DND-41 (cell line): ENCODE results near the gene CEACAM8.

Experiments
- ATAC-seq: fragments of 200-7000 bp; cut with Tn5 transposase; 3 replicates; pipeline ENCODE4 v1.9.1; 2021; ENCODE audit warnings: low read depth; ENCODE audit not compliant: insufficient read depth
- DNase-seq: peaks from one replicate; pipeline ENCODE4 v3.0.0-alpha.2; 2020
- H2AFZ ChIP-seq: 2 replicates; pipeline ENCODE4 v1.6.0; 2012; ENCODE audit warnings: low read depth, low read length
- H3K27ac ChIP-seq: 2 replicates; pipeline ENCODE4 v1.5.1; 2012; ENCODE audit warnings: low read length, inconsistent platforms
- H3K27me3 ChIP-seq: fragments of 200-600 bp; sonication (generic); 2 replicates; pipeline ENCODE4 v1.6.0; 2012; ENCODE audit warnings: low read length, mild to moderate bottlenecking, inconsistent platforms; ENCODE audit not compliant: insufficient read depth, poor library complexity
- H3K36me3 ChIP-seq: 2 replicates; pipeline ENCODE4 v1.5.1; 2012; ENCODE audit warnings: low read length, inconsistent platforms; ENCODE audit not compliant: insufficient read depth
- H3K4me1 ChIP-seq: 2 replicates; pipeline ENCODE4 v1.5.1; 2012; ENCODE audit warnings: mild to moderate bottlenecking, low read length; ENCODE audit not compliant: insufficient read depth
- H3K4me2 ChIP-seq: 2 replicates; pipeline ENCODE4 v1.6.0; 2012; ENCODE audit warnings: mild to moderate bottlenecking, moderate library complexity, low read length, inconsistent platforms; ENCODE audit not compliant: insufficient read depth
- H3K4me3 ChIP-seq, 2 experiments: fragments of 200-600 bp in 1 of 2; shearing (Covaris generic) in 1 of 2; 2 replicates each; pipeline ENCODE4 v1.5.1; 2012 to 2016; ENCODE audit warnings: inconsistent platforms in 2 of 2, low read length in 2 of 2, mild to moderate bottlenecking in 2 of 2, low read depth in 1 of 2, moderate library complexity in 1 of 2
- H3K79me2 ChIP-seq: 2 replicates; pipeline ENCODE4 v1.6.0; 2012; ENCODE audit warnings: low read length, inconsistent platforms; ENCODE audit not compliant: insufficient read depth
- H3K9ac ChIP-seq: 2 replicates; pipeline ENCODE4 v1.6.0; 2012; ENCODE audit warnings: low read depth, mild to moderate bottlenecking, inconsistent platforms, low read length, moderate library complexity
- H3K9me3 ChIP-seq: 2 replicates; pipeline ENCODE4 v1.5.1; 2012; ENCODE audit warnings: low read length, moderate library complexity, mild to moderate bottlenecking, inconsistent platforms; ENCODE audit not compliant: insufficient read depth, severe bottlenecking
- H4K20me1 ChIP-seq: 2 replicates; pipeline ENCODE4 v1.6.0; 2012; ENCODE audit warnings: low read length; ENCODE audit not compliant: insufficient read depth
- EZH2 ChIP-seq: IDR thresholded peaks from 3 replicates; pipeline ENCODE4 v1.6.1; 2012; ENCODE audit warnings: borderline replicate concordance, low read depth, mild to moderate bottlenecking, moderate library complexity, low read length, inconsistent platforms; ENCODE audit not compliant: severe bottlenecking
- TF ChIP-seq, protein P1 (sequence below): IDR thresholded peaks from 2 replicates; pipeline ENCODE4 v1.5.1; 2012; ENCODE audit warnings: borderline replicate concordance, low read length, moderate library complexity, mild to moderate bottlenecking; ENCODE audit not compliant: poor library complexity, severe bottlenecking; ENCODE audit errors: extremely low read depth

The CEACAM8 gene

DNA sequence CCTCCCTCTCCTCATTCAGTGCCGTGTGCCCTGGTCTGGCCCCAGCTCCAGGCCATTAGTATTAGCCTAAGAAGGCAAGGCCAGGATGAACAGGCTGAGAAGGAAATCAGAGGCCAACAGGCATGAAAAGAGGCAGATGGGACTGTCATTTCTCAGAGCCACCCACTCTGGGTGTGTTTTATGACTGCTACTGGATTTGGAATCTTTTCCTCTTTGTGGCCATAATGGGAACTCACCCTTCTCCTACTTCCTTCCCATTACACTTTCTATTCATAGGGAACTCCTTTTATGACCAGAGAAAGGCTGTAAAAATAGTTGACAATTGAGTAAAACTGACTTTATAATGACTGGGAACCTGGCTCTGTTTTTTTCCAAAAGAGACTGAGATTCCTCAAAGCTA is 17.7 kb downstream of the CEACAM8 start:
- no peak overlapping the region for H3K4me2 ChIP-seq
- no peaks in the 10 kb centered on the region for H4K20me1 ChIP-seq
- H3K79me2 ChIP-seq = no peaks in the 10 kb centered on the region
- no peak for ATAC-seq
- H3K4me3 ChIP-seq = no peak overlapping the region
- DNase-seq = no peak
- peaks cover 2% of the 10 kb centered on the region for H3K27me3 ChIP-seq
- no peak overlapping the region for H3K27ac ChIP-seq
- no peaks in the 10 kb centered on the region for H3K4me1 ChIP-seq
- H3K9me3 ChIP-seq = no peaks in the 10 kb centered on the region
- H3K36me3 ChIP-seq = no peaks in the 10 kb centered on the region
- TF ChIP-seq, protein P1, sequence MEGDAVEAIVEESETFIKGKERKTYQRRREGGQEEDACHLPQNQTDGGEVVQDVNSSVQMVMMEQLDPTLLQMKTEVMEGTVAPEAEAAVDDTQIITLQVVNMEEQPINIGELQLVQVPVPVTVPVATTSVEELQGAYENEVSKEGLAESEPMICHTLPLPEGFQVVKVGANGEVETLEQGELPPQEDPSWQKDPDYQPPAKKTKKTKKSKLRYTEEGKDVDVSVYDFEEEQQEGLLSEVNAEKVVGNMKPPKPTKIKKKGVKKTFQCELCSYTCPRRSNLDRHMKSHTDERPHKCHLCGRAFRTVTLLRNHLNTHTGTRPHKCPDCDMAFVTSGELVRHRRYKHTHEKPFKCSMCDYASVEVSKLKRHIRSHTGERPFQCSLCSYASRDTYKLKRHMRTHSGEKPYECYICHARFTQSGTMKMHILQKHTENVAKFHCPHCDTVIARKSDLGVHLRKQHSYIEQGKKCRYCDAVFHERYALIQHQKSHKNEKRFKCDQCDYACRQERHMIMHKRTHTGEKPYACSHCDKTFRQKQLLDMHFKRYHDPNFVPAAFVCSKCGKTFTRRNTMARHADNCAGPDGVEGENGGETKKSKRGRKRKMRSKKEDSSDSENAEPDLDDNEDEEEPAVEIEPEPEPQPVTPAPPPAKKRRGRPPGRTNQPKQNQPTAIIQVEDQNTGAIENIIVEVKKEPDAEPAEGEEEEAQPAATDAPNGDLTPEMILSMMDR = no peak
- no peak for TF ChIP-seq EZH2
- H3K9ac ChIP-seq = no peak overlapping the region
- H2AFZ ChIP-seq = no peak overlapping the region

DNA sequence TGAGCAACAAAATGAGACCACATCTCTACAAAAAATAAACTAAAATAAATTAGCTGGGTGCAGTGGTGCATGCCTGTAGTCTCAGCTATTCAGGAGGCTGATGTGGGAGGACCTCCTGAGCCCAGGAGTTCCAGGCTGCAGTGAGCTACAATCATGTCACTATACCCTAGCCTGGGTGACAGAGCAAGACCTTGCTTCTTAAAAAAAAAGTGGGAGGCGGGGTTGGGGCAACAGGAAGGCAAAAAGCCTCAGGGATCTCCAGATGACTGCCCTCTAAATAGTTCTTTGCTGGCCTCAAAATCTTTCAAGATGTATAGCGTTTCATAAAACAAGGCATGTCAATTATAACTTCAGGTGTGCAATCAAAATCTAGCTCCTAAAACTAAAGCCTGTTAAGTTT is 18.5 kb downstream of the CEACAM8 start:
- Histone ChIP-seq H3K27me3 (peaks cover 2% of the 10 kb centered on the region), H4K20me1 (no peaks in the 10 kb centered on the region), H2AFZ (no peak overlapping the region), H3K4me1 (no peaks in the 10 kb centered on the region), H3K79me2 (no peaks in the 10 kb centered on the region), H3K9ac (no peak overlapping the region), H3K4me2 (no peak overlapping the region), H3K9me3 (no peaks in the 10 kb centered on the region), H3K4me3 (no peak overlapping the region), H3K27ac (no peak overlapping the region), H3K36me3 (no peaks in the 10 kb centered on the region)
- DNase-seq (no peak), ATAC-seq (no peak)
- TF ChIP-seq, protein P1 = no peak
- no peak for TF ChIP-seq EZH2

DNA sequence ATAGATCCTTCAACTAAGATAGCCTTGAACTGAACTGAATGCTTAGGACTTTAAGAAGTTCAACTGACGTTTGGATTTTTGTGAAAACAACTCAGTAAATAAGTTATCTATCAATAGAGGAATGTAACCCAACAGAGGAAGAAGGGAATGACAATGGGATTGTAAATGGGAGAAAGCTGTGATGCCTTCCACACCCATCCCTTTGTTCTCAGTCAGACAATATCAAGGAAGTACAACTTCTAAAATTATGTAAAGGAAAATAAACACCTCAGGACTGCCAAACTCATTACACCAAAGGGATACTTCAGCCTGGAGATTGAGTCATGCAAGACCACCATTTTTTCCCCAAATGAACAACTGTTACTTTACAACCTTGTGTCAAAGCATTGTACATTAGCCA is 21.1 kb downstream of the CEACAM8 start:
- no peaks in the 10 kb centered on the region for H3K4me1 ChIP-seq
- peaks cover 2% of the 10 kb centered on the region for H3K27me3 ChIP-seq
- no peak overlapping the region for H2AFZ ChIP-seq
- no peaks in the 10 kb centered on the region for H3K9me3 ChIP-seq
- H3K27ac ChIP-seq = no peak overlapping the region
- no peak overlapping the region for H3K4me2 ChIP-seq
- no peak overlapping the region for H3K9ac ChIP-seq
- no peak for ATAC-seq
- TF ChIP-seq, protein P1 = no peak
- TF ChIP-seq EZH2 = no peak
- H3K79me2 ChIP-seq = no peaks in the 10 kb centered on the region
- no peaks in the 10 kb centered on the region for H4K20me1 ChIP-seq
- no peak for DNase-seq
- no peaks in the 10 kb centered on the region for H3K36me3 ChIP-seq
- no peak overlapping the region for H3K4me3 ChIP-seq

DNA sequence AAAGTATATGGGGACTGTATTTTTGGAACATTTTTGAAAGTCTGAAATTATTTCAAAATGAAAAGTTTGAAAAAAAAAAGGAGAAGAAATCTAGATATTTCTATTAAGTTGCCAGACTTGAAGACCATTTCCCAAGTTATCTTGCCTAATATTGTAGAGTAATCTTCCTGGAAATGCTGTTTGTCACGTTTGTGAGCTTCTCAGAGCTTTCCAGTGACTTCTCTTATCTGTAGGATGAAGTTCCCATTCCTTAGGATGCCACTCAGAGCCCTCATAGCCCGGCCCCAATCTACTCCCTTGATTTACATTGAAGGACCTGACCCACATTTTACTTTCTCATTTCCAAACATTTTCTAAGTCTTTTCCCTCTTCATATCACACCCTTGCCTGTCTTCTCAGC is 23.6 kb downstream of the CEACAM8 start:
- Histone ChIP-seq H2AFZ (no peak overlapping the region), H3K27me3 (no peaks in the 10 kb centered on the region), H3K79me2 (no peaks in the 10 kb centered on the region), H3K9ac (no peak overlapping the region), H4K20me1 (no peaks in the 10 kb centered on the region), H3K4me1 (no peaks in the 10 kb centered on the region), H3K4me2 (no peak overlapping the region), H3K27ac (no peak overlapping the region), H3K36me3 (no peaks in the 10 kb centered on the region), H3K4me3 (no peak overlapping the region), H3K9me3 (no peaks in the 10 kb centered on the region)
- DNase-seq (no peak), ATAC-seq (no peak)
- TF ChIP-seq, protein P1 = no peak
- no peak for TF ChIP-seq EZH2
